GM18520 (cell line): Measurements from ENCODE around the gene GMPR2.
"Not testable (repeated sequence)": the region's sequence is repeated elsewhere in the genome, so short reads cannot be mapped to it uniquely, and the experiment has no call there.

ENCODE experiments used
- ATAC-seq: cut with Tn5 transposase; IDR thresholded peaks from one replicate; pipeline ENCODE4 v1.9.1; 2021; ENCODE audit not compliant: unreplicated experiment

GMPR2 gene

DNA sequence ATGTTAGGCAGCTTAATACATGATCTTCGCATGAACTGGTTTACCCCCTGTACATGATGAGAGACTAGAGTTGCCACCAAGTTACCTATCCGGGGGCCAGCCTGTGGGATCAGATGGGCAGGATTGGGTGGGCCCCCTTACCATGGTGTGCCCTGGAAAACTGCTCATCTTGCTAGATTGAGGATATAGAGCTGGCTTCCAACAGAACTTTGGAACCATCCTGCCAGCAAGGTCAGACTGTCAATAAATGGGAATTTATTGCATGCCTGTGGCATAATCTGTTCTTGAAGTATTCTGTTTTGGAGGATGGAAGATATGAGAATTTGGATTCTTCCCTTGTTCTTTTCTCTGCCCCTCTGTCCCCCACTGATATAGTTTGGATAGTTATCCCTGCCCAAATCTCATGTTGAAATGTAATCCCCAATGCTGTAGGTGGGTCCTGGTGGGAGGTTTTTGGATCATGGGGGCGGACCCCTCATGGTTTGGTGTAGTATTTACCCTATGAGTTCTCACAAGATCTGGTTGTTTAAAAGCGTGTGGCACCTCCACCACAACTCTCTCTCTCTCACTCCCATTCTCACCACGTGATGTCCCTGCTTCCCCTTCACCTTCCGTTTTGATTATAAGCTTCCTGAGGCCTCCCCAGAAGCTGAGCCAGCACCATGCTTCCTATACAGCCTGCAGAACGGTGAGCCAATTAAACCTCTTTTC is 33.8 kb upstream of the GMPR2 start:
- ATAC-seq, result no peak

DNA sequence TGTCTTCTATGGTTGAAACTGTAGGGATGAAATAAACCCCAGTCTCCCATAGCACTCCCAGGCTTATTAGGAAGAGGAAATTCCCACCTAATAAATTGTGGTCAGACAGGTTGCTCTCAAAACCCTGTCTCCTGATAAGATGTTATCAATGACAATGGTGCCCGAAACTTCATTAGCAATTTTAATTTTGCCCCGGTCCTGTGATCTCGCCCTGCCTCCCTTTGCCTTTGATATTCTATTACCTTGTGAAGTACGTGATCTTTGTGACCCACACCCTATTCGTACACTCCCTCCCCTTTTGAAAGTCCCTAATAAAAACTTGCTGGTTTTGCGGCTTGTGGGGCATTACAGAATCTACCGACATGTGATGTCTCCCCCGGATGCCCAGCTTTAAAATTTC is 30.2 kb upstream of the GMPR2 start:
- ATAC-seq, result not testable (repeated sequence)

DNA sequence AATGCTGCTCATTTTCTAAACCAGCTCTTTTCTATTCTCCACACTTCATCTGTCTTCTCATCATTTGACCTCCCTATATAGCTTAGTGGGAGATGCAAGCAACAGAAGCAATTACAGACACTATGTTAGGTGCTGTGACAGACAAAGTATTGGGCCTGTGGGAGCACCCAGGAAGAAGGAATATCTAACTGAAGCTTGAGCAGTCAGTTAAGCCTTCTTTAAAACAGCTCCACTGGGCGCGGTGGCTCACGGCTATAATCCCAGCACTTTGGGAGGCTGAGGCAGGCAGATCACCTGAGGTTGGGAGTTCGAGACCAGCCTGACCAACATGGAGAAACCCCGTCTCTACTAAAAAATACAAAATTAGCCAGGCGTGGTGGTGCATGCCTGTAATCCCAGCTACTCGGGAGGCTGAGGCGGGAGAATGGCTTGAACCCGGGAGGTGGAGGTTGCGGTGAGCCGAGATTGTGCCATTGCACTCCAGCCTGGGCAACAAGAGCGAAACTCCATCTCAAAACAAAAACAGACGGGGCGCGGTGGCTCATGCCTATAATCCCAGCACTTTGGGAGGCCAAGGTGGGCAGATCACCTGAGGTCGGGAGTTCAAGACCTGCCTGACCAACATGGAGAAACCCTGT is 29.4 kb upstream of the GMPR2 start:
- ATAC-seq, result not testable (repeated sequence)

DNA sequence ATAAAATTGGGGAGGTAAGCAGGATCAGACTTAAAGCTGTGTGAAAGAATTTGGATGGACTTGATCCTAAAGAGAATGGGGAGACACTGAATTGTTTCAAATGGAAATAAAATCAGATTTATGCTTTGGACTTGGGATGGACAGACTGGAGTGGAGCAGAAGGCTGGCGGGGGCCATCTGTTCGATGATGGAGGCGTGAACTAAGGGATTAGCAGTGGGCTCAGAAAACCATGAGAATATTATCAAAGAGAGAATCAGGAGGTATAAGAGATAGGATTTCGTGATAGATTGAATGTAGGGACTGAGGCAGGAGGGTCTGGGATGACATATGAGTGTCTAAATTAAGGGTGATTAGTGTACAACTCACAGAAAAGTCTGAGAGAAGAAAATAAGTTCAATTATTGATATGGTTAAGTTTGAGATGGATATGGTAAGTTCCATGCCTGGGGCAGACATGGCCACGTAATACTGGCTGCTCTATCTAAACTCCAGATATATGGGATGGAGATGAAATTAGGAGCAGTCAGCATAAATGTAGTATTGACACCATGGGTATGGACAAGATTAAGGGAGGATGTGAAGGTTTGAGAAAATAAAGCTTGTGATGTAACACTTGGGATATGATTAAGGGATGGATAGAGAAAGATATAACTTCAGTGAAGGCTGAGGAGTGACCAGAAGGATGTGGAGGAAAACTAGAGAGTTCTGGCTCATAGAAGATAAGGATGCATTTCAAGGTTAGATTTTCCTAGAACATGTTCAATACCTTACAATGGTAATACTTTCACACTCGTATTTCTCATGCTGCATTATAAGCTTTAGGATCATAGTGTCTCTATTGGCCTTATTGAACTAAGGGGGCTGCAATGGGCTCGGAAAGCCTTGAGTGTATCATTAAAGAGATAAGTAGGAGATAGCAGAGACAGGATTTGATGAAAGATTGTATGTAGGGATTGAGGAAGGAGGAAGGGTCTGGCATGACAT is 28.3 kb upstream of the GMPR2 start:
- ATAC-seq, result no peak

DNA sequence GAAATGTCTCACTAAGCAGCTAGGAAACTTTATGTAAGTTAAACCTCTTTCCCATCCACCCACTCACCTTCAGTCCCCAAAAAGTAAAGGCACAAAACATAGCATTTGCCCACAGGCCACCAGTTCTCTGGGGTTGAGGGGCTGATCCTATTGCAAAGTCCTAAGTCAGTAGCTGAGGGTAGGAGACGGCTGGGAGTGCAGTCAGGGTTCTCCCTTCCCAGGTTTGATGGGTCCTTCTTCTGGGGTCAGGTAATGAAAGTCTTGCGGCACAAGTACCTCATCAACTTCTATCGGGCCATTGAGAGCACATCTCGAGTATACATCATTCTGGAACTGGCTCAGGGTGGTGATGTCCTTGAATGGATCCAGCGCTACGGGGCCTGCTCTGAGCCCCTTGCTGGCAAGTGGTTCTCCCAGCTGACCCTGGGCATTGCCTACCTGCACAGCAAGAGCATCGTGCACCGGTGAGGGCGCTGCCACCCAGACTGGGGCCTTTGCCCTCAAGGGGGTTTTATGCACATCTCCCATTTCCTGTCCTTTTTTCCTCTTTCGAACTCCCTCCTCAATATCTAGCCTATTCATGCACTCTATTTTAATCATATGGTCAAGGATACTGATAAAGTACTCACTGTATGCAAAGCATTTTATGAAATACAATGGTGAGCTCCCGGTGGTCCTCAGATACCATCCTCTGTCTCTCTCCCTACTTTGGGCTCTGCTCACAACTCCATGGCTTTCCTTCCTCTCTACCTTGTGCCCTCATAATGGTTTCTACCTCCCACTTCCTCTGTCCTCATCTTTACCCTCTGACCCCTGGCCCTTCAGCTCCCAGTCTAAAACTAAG is 26.2 kb upstream of the GMPR2 start:
- ATAC-seq, result no peak

DNA sequence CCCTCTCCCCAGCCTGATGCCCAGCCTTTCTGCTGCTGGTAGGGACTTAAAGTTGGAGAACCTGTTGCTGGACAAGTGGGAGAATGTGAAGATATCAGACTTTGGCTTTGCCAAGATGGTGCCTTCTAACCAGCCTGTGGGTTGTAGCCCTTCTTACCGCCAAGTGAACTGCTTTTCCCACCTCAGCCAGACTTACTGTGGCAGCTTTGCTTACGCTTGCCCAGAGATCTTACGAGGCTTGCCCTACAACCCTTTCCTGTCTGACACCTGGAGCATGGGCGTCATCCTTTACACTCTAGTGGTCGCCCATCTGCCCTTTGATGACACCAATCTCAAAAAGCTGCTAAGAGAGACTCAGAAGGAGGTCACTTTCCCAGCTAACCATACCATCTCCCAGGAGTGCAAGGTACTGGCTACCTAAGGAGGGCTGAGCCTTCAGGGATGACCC is 25.6 kb upstream of the GMPR2 start:
- no peak for ATAC-seq

DNA sequence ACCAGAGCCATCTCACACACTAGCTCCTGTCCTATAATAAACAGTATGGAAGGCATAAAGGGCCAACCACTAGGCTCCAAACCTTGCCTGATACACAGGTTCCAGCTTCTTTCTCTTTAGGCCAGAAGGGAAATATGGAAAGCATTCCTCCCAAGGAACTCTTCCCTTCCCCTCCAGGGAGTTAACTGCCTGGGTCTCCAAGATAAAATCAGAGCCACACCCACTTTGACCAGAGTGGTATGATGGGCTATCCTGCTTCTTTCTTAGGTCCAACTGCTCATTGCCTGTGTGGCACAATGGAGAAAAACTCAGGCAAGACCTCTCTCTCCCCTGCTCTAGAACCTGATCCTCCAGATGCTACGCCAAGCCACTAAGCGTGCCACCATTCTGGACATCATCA is 25.1 kb upstream of the GMPR2 start:
- no peak for ATAC-seq

DNA sequence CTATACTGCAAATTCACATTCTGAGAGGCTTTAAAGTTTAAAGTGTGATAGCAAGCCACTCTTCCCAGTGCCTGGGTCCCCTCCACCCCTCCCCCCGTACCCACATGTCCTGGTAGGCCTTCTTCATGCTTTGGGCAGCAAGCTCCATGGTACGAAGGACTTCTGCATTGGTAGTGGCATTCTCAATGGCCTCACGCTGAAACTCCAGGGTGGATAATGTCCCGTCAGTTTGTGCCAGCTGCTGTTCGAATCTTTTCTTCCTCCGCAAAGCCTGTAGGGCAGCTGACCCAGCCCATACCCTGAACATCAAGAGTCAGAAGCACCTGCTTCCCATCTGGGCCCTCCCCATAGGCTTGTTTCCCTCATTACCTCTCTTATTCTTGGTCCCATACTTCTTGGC is 21.4 kb upstream of the GMPR2 start:
- no peak for ATAC-seq

DNA sequence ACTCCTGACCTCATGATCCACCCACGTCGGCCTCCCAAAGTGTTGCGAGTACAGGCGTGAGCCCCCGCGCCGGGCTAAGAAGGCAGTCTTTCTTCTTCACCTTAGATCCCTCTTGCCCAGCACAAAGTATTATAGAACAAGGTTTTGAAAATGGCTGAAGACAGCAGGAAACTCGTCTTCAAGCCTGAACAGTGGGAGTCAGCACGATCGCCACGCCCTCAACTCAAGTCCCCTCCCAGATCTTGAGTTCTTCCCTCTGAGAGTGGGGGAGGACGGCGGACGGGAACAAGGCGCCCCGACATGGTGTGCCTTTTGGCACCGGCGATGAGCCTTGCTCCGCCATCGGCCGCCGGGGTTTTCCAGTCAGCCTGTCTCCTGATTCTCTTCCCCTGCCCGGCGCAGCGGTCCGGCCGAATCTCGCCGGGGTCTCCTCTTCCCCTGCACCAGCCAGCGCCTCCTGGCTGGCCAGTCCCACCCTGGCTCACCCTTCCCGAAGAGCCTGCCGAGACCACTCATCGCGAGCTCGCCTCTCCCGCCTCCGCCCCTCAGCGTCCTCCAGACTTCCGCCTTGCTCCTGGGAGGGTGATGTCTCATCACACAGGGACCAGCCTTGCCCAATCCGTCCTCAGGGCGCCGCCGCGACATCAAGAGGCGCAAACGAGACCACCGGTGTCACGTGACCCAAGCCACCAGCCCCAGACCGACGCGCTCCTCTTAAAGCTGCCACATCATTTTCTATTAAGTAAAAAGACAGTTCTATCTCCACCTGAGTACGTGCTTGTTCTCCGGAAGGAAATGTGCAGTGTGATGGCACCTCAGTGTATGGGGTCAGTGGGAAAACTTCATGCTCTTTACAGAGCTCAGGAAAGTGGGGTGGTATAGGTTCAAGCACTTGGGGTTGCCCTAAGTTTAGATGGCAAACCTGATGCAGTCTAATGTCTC is 19.5 kb upstream of the GMPR2 start, which contains the start of gene CHMP4A:
TSS of gene CHMP4A (minus strand) at position 565 of the 942 bp plus-strand sequence. CDS start at position 516, 49 bp downstream.
- ATAC-seq, result peak; percentile 66

DNA sequence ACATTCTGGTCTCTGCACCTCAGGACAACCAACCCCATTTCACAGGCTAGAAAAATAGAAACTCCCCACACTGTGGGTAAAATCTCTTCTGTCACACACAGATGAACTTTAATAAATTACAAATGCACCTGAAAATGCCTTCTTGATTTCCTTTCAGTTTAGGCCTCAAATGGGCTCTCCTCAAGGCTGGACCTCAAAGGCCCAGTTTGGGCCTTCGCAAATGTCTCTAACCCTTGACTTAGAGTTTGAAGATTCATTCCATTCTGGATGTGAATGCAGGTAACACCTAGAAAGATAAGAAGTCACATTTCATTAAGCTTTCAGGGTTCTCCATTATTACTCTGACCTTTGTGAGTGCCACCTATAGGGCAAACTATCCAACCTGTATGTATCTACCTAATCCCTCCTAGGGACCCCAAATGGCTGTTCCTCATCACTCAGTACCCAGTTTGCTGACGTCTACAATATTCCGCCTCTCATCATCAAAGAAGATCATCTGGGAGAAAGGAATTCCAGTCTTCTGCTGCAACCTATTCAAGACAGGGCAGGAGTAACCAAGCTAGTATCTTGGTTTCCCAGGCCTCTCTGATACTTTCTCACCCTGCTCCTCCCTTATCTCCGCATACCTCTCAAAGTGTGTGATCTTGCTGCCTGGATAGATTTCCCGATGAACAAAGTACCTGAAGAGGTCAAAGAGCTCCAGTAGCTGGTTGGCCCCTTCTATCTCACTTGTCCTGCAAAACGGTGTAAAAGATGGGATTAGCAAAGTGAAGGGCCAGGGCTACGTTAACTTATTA is 18.7 kb upstream of the GMPR2 start:
- no peak for ATAC-seq

DNA sequence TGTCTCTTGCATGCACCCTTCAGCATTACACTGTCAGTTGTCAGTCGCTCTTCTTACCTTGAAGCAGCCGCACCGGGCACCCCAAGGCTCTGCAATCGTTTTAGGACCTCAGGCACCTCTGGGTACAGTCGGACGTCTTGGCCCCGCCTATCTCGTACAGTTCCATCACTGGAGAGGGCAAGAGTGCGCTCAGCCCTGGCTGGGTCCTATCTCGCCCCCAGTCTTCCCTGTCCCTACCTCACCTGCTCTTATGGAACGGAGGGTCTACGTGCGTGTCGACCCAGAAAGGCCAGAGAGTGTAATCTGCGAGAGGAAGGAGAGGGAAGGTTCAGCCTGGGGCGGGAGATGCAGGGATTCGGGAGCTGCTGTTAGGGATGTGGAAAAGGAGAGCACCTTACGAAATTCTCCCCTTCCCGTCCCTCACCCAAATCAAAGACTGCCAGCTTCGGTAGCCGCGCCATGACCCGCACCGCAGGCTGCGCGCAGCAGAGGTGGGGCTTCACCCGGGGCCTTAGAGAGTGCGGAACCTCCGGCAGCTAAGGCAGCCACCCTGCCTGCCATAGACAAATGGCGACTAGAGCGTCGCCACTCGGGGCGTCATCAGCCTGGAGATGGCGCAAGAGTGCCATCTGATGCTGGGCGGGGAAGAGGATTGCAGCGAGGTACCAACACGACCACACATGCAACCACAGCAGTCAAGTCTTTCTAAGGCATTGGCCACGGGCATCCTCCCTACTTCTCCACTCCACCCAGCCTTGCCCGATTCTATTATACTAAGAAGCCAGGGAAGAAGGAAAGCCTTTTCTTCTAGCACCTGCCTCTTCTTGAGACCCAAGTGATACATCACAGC is 17.0 kb upstream of the GMPR2 start, which contains the start of gene MDP1:
TSS of gene MDP1 (minus strand) at position 572 of the 850 bp plus-strand sequence. CDS start at position 461, 111 bp downstream.
- peak; percentile 76 for ATAC-seq

DNA sequence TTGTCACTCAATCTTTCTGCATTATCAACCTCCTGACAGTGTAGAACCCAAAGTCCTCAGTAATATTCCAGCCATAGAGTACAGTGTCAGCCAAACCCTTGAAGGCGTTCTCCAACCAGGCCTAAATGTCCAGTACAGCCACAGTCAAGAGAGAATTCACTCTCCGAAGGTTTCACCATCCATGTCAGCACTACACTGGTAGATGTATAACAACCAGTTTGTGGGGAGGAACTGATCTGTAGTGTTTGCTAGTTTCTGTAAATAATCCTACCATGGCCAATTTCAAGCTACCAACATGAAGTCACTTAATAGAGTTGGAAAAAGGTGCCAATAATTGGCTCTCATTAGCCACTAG is 16.4 kb upstream of the GMPR2 start:
- ATAC-seq, result no peak

DNA sequence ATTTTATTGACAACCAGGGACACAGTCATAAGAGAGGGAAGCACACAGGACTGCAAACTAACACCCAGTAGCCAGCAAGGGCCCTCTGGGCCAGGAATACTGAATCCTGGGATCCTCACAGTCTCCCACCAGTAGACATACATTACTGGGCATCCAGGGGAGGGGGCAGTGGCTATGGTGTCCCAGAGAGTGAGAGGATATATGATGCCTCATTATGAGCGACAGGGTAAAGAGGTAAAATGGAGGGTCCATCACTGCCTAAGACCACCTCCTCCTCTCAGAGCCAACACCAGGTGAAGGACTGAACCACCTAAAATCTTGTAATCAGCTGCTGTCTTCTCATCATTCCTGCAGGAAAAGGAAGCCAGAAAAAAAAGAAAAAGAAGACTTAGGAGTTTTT is 15.9 kb upstream of the GMPR2 start:
- not testable (repeated sequence) for ATAC-seq

DNA sequence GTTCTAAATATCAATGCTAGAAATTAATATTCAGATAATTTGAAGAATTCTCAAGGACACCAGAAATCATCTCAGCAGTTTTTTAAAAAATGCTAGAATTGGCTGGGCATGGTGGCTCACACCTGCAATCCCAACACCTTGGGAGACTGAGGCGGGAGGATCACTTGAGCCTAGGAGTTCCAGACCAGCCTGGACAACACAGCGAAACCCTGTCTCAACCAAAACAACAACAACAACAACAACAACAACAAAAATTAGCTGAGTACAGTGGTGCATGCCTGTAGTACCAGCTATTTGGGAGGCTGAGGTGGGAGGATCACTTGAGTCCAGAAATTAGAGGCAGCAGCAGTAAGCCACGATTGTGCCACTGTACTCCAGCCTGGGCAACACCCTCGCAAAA is 13.6 kb upstream of the GMPR2 start:
- ATAC-seq, result no peak

DNA sequence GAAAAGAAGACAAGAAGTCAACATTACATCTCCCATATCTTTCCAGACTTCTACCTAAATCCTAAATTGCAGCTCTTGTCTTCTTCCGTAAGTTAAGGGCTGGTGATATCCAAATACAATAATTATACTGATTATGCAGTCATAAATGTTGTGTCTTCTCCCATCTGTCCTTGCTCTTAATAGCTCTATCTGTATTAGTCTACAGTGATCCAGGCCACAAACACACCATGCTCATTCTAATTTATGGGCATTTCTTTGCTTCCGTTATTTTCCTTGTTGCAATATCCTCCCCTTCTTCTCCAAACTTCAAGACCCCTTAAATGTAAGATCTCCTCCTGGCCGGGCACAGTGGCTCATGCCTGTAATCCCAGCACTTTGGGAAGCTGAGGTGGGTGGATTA is 13.2 kb upstream of the GMPR2 start:
- ATAC-seq, result no peak

DNA sequence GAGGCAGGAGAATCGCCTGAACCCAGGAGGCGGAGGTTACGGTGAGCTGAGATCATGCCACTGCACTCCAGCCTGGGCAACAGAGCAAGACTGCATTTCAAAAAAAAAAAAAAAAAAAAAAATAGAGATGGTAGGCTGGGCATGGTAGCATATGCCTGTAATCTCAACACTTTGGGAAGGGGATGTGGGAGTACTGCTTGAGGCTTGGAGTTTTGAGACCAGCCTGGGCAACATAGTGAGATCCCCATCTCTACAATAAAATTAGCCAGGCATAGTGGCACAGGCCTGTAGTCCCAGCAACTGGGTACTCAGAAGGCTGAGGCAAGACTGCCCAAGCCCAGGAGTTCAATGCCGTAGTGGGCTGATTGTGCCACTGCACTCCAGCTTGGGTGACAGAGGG is 9.7 kb upstream of the GMPR2 start:
- not testable (repeated sequence) for ATAC-seq

DNA sequence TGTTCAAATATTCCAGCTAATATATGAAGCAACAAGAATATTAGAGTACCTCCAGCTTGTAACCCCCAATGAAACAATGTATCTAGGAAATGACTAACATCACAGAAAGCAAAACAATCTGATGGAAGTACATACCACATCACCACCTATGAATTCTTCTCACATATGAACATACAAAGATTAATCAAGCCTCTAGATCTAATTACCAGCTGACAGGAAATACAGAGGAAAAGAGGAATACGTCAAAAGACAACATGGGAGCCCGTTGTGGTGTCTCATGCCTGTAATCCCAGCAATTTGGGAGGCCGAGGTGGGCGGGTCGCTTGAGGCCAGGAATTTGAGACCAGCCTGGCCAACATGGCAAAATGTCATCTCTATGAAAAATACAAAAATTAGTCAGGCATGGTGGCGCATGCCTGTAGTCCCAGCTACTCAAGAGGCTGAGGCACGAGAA is 8.1 kb upstream of the GMPR2 start:
- no peak for ATAC-seq

DNA sequence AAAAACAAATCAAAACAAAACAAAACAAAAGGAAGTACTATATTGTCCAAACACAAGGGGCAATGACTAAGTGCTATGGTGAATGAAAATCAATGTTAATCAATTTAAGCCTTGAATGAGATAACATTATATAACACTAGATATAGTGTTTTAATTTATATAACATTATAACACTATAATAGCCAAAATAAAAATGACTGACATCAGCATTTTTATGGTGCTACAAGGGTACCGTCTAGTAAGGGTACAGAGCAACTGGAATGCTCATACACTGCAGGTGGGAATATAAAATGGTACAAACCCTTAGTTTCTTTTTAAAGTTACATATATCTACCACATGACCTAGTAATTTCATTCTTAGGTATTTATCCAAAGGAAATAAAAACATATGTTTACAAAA is 6.3 kb upstream of the GMPR2 start:
- no peak for ATAC-seq
